Amygdala (tissue), 56 donors: ENCODE data around the gene TLR10.
"Not testable (repeated sequence)": the region's sequence is repeated elsewhere in the genome, so short reads cannot be mapped to it uniquely, and the experiment has no call there.

Source experiments
- DNase-seq, 56 donors: peaks; one replicate each; lab custom pipeline; 2025; lab: John Stamatoyannopoulos, UW

Gene TLR10

GRCh38 chr4:38769441-38769840 is 13.3 kb downstream of the TLR10 start:
- DNase-seq: no peak

- no peak for DNase-seq
Observed at GRCh38 chr4:38768968-38769394, 13.8 kb downstream of the TLR10 start.

GRCh38 chr4:38766940-38767339 is 15.8 kb downstream of the TLR10 start:
- DNase-seq: not testable (repeated sequence)

GRCh38 chr4:38765382-38765781 is 17.4 kb downstream of the TLR10 start:
- no peak for DNase-seq

- no peak for DNase-seq
Observed at GRCh38 chr4:38764277-38764676, 18.5 kb downstream of the TLR10 start.

GRCh38 chr4:38762560-38762959 is 20.2 kb downstream of the TLR10 start:
- no peak for DNase-seq

GRCh38 chr4:38759790-38760122 is 23.0 kb downstream of the TLR10 start:
- DNase-seq: no peak

GRCh38 chr4:38759113-38759789 is 23.5 kb downstream of the TLR10 start:
- DNase-seq: peak; percentile 4 to 95 (median 80)

GRCh38 chr4:38757945-38758600 is 24.7 kb downstream of the TLR10 start:
- DNase-seq: no peak

- DNase-seq: peak in 18 of 56 donors; percentile 6 to 38 (median 16)
Observed at GRCh38 chr4:38752941-38753806, 29.6 kb downstream of the TLR10 start.

GRCh38 chr4:38752372-38752940 is 30.3 kb downstream of the TLR10 start:
- DNase-seq: no peak

- no peak for DNase-seq
Observed at GRCh38 chr4:38751341-38752010, 31.3 kb downstream of the TLR10 start.

- DNase-seq: no peak
Observed at GRCh38 chr4:38749336-38749735, 33.5 kb downstream of the TLR10 start.

- no peak for DNase-seq
Observed at GRCh38 chr4:38747629-38748028, 35.2 kb downstream of the TLR10 start.

GRCh38 chr4:38745881-38746280 is 36.9 kb downstream of the TLR10 start:
- DNase-seq: no peak

GRCh38 chr4:38743866-38744265 is 38.9 kb downstream of the TLR10 start:
- DNase-seq: no peak

GRCh38 chr4:38740303-38740702 is 42.5 kb downstream of the TLR10 start:
- no peak for DNase-seq

GRCh38 chr4:38738940-38739803 is 43.6 kb downstream of the TLR10 start:
- no peak for DNase-seq

GRCh38 chr4:38735870-38736269 is 46.9 kb downstream of the TLR10 start:
- no peak for DNase-seq

GRCh38 chr4:38734911-38735310 is 47.9 kb downstream of the TLR10 start:
- no peak for DNase-seq
